SK-N-SH treated with all-trans-retinoic acid at 6 μM for 48 hours (cell line): ENCODE data around the gene LEPROT.

Experiments
- ATAC-seq: fragments of 200-7000 bp; cut with Tn5 transposase; 3 replicates; pipeline ENCODE4 v1.9.1; 2020; ENCODE audit warnings: mild to moderate bottlenecking, moderate library complexity
- ARNTL ChIP-seq: fragments of 450-650 bp; formaldehyde crosslinking; IDR thresholded peaks from 2 replicates; pipeline ENCODE4 v1.5.0; 2020; ENCODE audit warnings: low read depth, mild to moderate bottlenecking, moderate library complexity, borderline replicate concordance
- BACH2 ChIP-seq: fragments of 250-450 bp; sonication (Bioruptor Pico); IDR thresholded peaks from 2 replicates; pipeline ENCODE4 v1.9.0; 2021; ENCODE audit warnings: mild to moderate bottlenecking, borderline replicate concordance
- CREB5 ChIP-seq: fragments of 250-450 bp; sonication (Bioruptor Pico); IDR thresholded peaks from 2 replicates; pipeline ENCODE4 v1.5.1; 2020; ENCODE audit warnings: low read depth, mild to moderate bottlenecking, moderate library complexity
- CSDC2 ChIP-seq: fragments of 250-450 bp; sonication (Bioruptor Pico); IDR thresholded peaks from 2 replicates; pipeline ENCODE4 v1.5.0; 2020; ENCODE audit warnings: mild to moderate bottlenecking, moderate library complexity
- CSRNP3 ChIP-seq: fragments of 250-450 bp; sonication (Bioruptor Pico); IDR thresholded peaks from 2 replicates; pipeline ENCODE4 v1.5.1; 2021; ENCODE audit warnings: mild to moderate bottlenecking, moderate library complexity
- ESRRG ChIP-seq: fragments of 250-450 bp; sonication (Bioruptor Pico); IDR thresholded peaks from 2 replicates; pipeline ENCODE4 v1.6.1; 2021; ENCODE audit warnings: mild to moderate bottlenecking
- GLIS3 ChIP-seq: fragments of 250-450 bp; sonication (Bioruptor Pico); IDR thresholded peaks from 2 replicates; pipeline ENCODE4 v1.5.0; 2020; ENCODE audit warnings: mild to moderate bottlenecking, moderate library complexity
- ISL1 ChIP-seq: fragments of 250-450 bp; sonication (Bioruptor Pico); IDR thresholded peaks from 2 replicates; pipeline ENCODE4 v2.1.2; 2022; ENCODE audit warnings: mild to moderate bottlenecking, moderate library complexity
- OSR1 ChIP-seq: fragments of 250-450 bp; sonication (Bioruptor Pico); IDR thresholded peaks from 2 replicates; pipeline ENCODE4 v1.8.0; 2022; ENCODE audit warnings: moderate library complexity, mild to moderate bottlenecking, inconsistent platforms
- PATZ1 ChIP-seq: fragments of 250-450 bp; sonication (Bioruptor Pico); IDR thresholded peaks from 2 replicates; pipeline ENCODE4 v1.8.0; 2020; ENCODE audit warnings: mild to moderate bottlenecking, moderate library complexity, borderline replicate concordance
- POU6F1 ChIP-seq: fragments of 250-450 bp; sonication (Bioruptor Pico); IDR thresholded peaks from 2 replicates; pipeline ENCODE4 v1.8.0; 2021; ENCODE audit warnings: low read depth, mild to moderate bottlenecking, moderate library complexity, borderline replicate concordance
- PPARA ChIP-seq: fragments of 250-450 bp; sonication (Bioruptor Pico); IDR thresholded peaks from 2 replicates; pipeline ENCODE4 v1.5.0; 2020; ENCODE audit warnings: mild to moderate bottlenecking, borderline replicate concordance
- RARB ChIP-seq: fragments of 250-450 bp; sonication (Bioruptor Pico); IDR thresholded peaks from 2 replicates; pipeline ENCODE4 v1.8.0; 2021; ENCODE audit warnings: mild to moderate bottlenecking, moderate library complexity
- SNAI2 ChIP-seq: fragments of 250-450 bp; sonication (Bioruptor Pico); IDR thresholded peaks from 2 replicates; pipeline ENCODE4 v1.5.0; 2020; ENCODE audit warnings: mild to moderate bottlenecking, moderate library complexity
- TCF4 ChIP-seq: fragments of 250-450 bp; sonication (Bioruptor Pico); IDR thresholded peaks from 2 replicates; pipeline ENCODE4 v1.8.0; 2021; ENCODE audit warnings: mild to moderate bottlenecking, moderate library complexity, borderline replicate concordance
- TOX ChIP-seq: fragments of 250-450 bp; sonication (Bioruptor Pico); IDR thresholded peaks from 2 replicates; pipeline ENCODE4 v1.8.0; 2021; ENCODE audit warnings: mild to moderate bottlenecking, moderate library complexity, borderline replicate concordance
- ZC3H10 ChIP-seq: fragments of 250-450 bp; sonication (Bioruptor Pico); IDR thresholded peaks from 2 replicates; pipeline ENCODE4 v1.5.1; 2021; ENCODE audit warnings: mild to moderate bottlenecking, moderate library complexity
- ZFP30 ChIP-seq: fragments of 450-650 bp; formaldehyde crosslinking; IDR thresholded peaks from 2 replicates; pipeline ENCODE4 v1.5.0; 2022; ENCODE audit warnings: mild to moderate bottlenecking, moderate library complexity
- ZNF565 ChIP-seq: fragments of 450-650 bp; formaldehyde crosslinking; conservative IDR thresholded peaks from 2 replicates; pipeline ENCODE4 v1.5.0; 2020; ENCODE audit warnings: low read depth, mild to moderate bottlenecking, moderate library complexity
- ZNF70 ChIP-seq: fragments of 450-650 bp; formaldehyde crosslinking; IDR thresholded peaks from 2 replicates; pipeline ENCODE4 v1.5.0; 2020; ENCODE audit warnings: mild to moderate bottlenecking, moderate library complexity
- ZNF8 ChIP-seq: fragments of 450-650 bp; formaldehyde crosslinking; IDR thresholded peaks from 2 replicates; pipeline ENCODE4 v1.5.0; 2020; ENCODE audit warnings: mild to moderate bottlenecking, moderate library complexity

Gene LEPROT

GRCh38 chr1:65393347-65393746 is 27.1 kb upstream of the LEPROT start:
- TF ChIP-seq ESRRG (CRISPR knock-in tag) (no peak), PATZ1 (CRISPR knock-in tag) (no peak), ZNF70 (no peak), POU6F1 (CRISPR knock-in tag) (no peak), ZNF8 (CRISPR knock-in tag) (no peak), BACH2 (no peak), TOX (CRISPR knock-in tag) (no peak), OSR1 (no peak), GLIS3 (CRISPR knock-in tag) (no peak), ZNF565 (CRISPR knock-in tag) (no peak), ZFP30 (no peak), SNAI2 (CRISPR knock-in tag) (no peak), CREB5 (CRISPR knock-in tag) (no peak), CSDC2 (CRISPR knock-in tag) (no peak), ISL1 (CRISPR knock-in tag) (no peak)
- ATAC-seq, result peak; percentile 50

GRCh38 chr1:65393928-65394327 is 26.5 kb upstream of the LEPROT start:
- TF ChIP-seq ARNTL (CRISPR knock-in tag) (no peak), ESRRG (CRISPR knock-in tag) (no peak), OSR1 (no peak), RARB (CRISPR knock-in tag) (no peak), BACH2 (no peak), ISL1 (CRISPR knock-in tag) (no peak), TOX (CRISPR knock-in tag) (no peak), POU6F1 (CRISPR knock-in tag) (no peak), ZFP30 (no peak), GLIS3 (CRISPR knock-in tag) (no peak), TCF4 (CRISPR knock-in tag) (no peak), SNAI2 (CRISPR knock-in tag) (no peak)
- TF ChIP-seq, all 23 proteins: peak for 0
- ATAC-seq, result no peak

- ATAC-seq, result no peak
- TF ChIP-seq ZNF70, result no peak
These were observed 24.4 kb upstream of the LEPROT start for GRCh38 chr1:65395887-65396612.

GRCh38 chr1:65398083-65398482 is 22.4 kb upstream of the LEPROT start:
- ATAC-seq, result no peak

More at GRCh38 chr1:65398083-65398482, 22.4 kb upstream of the LEPROT start:
- no peak for TF ChIP-seq ZC3H10
- TF ChIP-seq PPARA, result no peak
- TF ChIP-seq TOX (CRISPR knock-in tag), result no peak
- TF ChIP-seq BACH2, result no peak
- no peak for TF ChIP-seq CSRNP3 (CRISPR knock-in tag)
- TF ChIP-seq ARNTL (CRISPR knock-in tag), result no peak
- no peak for TF ChIP-seq ZNF565 (CRISPR knock-in tag)
- TF ChIP-seq ZNF70, result no peak
- TF ChIP-seq, all 23 proteins: peak for 0
